ENCODE results near the gene PRRG2.
A peak's percentile ranks its signal among the peaks of the same experiment; 100 is the strongest.

Gene PRRG2

DNA sequence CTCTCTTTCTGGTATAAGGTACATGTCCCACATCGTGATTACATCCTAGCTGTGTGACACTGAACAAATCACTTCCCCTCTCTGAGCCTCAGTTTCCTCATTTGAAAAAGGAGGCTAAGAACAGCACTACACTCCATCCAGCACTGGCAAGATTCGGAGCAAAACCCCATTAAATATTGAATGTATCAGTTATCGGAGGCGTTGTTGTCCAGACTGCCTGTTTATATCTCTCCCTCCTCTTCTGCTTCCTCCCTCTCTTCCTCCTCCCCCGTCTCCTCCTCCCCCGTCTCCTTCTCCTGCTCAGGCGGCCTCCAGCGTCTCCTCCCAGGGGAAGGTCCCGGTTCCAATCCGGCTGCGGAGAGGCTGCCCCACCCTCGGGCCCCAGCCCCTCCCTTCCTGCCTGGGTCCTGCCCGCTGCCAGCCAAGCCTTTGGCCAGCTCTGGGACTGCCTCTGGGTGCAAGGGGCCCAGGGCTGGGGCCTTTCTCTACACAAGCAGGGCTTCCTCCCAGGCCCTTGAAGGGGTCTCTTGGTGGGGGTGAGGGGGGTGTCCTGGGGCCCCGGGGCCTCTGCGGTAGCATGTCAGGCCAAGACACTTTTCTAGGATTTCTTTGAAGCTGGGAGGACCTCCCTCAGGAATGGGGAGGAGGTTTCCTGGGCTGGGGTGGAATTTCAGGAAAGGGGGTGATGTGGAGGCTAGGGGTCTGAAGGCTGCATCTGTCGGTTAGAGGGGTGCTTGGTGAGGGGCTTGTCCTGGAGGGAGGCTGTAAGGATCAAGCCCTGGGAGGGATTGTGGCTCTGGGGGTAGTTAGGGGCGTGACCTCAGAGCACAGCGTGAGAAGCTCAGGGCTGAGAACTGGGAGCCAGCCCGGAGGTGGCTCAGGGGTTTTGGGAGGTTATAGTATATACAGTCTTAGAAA, 57.0 kb downstream of the PRRG2 start:
- Histone ChIP-seq H3K4me1 (peaks cover 17% of the 10 kb centered on the region), H3K4me2 (ENCODE audit: low read length) (peak overlapping the region; percentile 47), H3K4me3 (ENCODE audit: low read depth, low read length) (peak overlapping the region; percentile 20), H3K79me2 (peaks cover 8% of the 10 kb centered on the region), H3K36me3 (ENCODE audit: control insufficient read depth, insufficient read depth, low read length) (no peaks in the 10 kb centered on the region), H3K27me3 (ENCODE audit: control insufficient read depth, insufficient read depth, low read length) (no peaks in the 10 kb centered on the region), H3K27ac (peak overlapping the region; percentile 42), H3K9me3 (ENCODE audit: control insufficient read depth, low read length) (no peaks in the 10 kb centered on the region), H2AFZ (peak overlapping the region; percentile 47), H3K9ac (no peak overlapping the region)
- TF ChIP-seq, protein P1, sequence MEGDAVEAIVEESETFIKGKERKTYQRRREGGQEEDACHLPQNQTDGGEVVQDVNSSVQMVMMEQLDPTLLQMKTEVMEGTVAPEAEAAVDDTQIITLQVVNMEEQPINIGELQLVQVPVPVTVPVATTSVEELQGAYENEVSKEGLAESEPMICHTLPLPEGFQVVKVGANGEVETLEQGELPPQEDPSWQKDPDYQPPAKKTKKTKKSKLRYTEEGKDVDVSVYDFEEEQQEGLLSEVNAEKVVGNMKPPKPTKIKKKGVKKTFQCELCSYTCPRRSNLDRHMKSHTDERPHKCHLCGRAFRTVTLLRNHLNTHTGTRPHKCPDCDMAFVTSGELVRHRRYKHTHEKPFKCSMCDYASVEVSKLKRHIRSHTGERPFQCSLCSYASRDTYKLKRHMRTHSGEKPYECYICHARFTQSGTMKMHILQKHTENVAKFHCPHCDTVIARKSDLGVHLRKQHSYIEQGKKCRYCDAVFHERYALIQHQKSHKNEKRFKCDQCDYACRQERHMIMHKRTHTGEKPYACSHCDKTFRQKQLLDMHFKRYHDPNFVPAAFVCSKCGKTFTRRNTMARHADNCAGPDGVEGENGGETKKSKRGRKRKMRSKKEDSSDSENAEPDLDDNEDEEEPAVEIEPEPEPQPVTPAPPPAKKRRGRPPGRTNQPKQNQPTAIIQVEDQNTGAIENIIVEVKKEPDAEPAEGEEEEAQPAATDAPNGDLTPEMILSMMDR (IDR thresholded peaks at IDR 0.05), result no peak

DNA sequence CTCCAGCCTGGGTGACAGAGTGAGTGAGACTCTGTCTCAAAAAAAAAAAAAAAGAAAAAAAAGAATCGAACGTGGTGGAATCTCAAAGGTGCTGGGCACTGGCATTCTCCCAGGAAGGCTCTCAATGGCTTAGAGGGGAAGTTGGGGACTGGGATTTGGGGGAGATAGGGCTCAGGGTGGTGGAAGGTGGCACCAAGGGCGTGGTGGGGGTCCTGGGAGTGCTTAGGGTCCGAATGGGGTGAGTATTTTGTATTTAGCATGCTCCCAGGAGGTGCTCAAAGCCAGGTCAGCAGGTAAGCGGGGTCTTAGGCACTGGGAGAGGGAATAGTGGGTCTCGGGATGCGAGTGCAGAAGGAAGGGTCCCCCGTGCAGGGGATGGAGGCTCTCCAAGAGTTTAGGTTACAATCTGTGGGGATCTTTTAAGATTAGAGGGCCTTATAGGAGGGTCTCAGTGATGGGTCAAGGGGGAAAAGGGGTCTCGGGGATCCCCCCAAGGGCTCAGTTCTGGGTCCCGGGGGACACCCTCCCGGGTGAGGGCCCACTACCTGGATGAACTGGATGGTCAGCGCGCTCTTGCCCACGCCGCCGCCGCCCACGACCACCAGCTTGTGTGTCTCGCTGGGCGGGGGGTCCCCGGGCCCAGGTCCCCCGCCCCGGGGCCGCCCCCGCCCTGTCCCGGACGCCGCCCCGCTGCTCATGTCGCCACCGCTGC, 58.4 kb downstream of the PRRG2 start:
- Histone ChIP-seq H2AFZ (peak overlapping the region; percentile 57), H3K4me3 (ENCODE audit: low read depth, low read length) (peak overlapping the region; percentile 97), H3K36me3 (ENCODE audit: control insufficient read depth, insufficient read depth, low read length) (no peaks in the 10 kb centered on the region), H3K4me1 (peaks cover 28% of the 10 kb centered on the region), H3K9me3 (ENCODE audit: control insufficient read depth, low read length) (no peaks in the 10 kb centered on the region), H3K9ac (no peak overlapping the region), H3K4me2 (ENCODE audit: low read length) (peak overlapping the region; percentile 94), H3K27ac (peak overlapping the region; percentile 98), H3K79me2 (peaks cover 22% of the 10 kb centered on the region), H3K27me3 (ENCODE audit: control insufficient read depth, insufficient read depth, low read length) (no peaks in the 10 kb centered on the region)
- TF ChIP-seq, protein P1 (IDR thresholded peaks at IDR 0.05), result no peak

DNA sequence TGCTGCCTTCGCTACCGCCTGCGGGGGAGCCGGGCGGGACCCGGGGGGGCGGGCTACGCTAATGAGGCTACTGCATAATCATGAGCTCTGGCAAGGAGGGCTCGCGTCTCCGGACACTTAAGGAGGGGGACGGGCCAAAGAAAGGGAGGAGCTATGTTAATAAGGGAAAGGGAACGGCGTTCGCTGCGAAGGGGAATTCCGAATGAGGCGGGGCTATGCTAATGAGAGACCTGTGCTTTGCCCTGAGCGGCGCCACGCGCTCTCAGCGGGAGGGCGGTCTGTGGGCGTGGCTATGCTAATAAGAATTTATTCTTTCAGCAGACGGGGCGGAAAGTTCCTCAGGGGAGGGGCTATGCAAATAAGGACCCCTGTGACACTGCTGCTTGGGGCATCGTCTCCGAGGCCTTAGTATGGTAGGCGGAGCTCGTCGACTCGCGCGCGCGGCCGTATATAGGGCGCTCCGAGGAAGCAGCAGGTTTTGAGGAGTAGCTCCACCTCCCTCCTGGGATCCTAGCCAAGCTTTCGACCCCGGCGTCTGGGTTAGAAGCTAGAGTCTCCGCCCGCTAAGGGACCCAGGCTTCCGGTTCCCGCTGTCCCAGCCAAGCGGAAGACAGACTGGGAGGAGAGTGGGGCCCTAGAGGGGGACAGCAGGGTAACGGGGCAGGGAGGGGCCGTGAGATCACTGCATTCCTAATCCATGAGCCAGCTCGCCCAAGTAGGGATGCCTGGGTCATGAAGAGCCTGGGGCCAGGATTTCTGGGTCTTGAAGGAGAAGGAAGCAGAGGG, 59.2 kb downstream of the PRRG2 start, which contains the start of gene RRAS:
RRAS (minus strand) TSS at position 31 of the 786 bp plus-strand sequence. CDS start 45 bp downstream, outside the sequence.
- Histone ChIP-seq H3K9me3 (ENCODE audit: control insufficient read depth, low read length) (no peaks in the 10 kb centered on the region), H3K36me3 (ENCODE audit: control insufficient read depth, insufficient read depth, low read length) (no peaks in the 10 kb centered on the region), H3K4me1 (peaks cover 28% of the 10 kb centered on the region), H3K27me3 (ENCODE audit: control insufficient read depth, insufficient read depth, low read length) (no peaks in the 10 kb centered on the region), H2AFZ (peak within 1 kb of the TSS; percentile 57), H3K27ac (peak within 1 kb of the TSS; percentile 98), H3K79me2 (peaks cover 29% of the 10 kb centered on the region), H3K4me3 (ENCODE audit: low read depth, low read length) (peak within 1 kb of the TSS; percentile 97), H3K9ac (peak within 1 kb of the TSS; percentile 48), H3K4me2 (ENCODE audit: low read length) (peak within 1 kb of the TSS; percentile 94)
- TF ChIP-seq, protein P1 (IDR thresholded peaks at IDR 0.05), result no peak
